C1 segment of cervical spinal cord (tissue), 14 donors: ENCODE data around the gene NLRP12.
"Not testable (repeated sequence)": the region's sequence is repeated elsewhere in the genome, so short reads cannot be mapped to it uniquely, and the experiment has no call there.

Experiments
- DNase-seq, 14 donors: peaks; one replicate each; lab custom pipeline; 2025; lab: John Stamatoyannopoulos, UW

The NLRP12 gene

DNA sequence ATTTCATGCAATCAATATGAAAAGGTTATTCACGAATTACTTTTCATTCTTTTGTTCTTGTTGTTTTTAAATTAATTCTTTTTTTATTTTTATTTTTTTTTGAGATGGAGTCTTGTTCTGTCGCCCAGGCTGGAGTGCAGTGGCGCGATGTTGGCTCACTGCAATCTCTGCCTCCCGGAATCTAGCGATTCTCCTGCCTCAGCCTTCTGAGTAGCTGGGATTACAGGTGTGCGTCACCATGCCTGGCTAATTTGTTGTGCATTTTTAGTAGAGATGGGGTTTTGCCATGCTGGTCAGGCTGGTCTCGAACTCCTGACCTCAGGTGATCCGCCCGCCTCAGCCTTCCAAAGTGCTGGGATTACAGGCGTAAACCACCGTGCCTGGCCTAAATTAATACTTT is 16.1 kb upstream of the NLRP12 start:
- not testable (repeated sequence) for DNase-seq

DNA sequence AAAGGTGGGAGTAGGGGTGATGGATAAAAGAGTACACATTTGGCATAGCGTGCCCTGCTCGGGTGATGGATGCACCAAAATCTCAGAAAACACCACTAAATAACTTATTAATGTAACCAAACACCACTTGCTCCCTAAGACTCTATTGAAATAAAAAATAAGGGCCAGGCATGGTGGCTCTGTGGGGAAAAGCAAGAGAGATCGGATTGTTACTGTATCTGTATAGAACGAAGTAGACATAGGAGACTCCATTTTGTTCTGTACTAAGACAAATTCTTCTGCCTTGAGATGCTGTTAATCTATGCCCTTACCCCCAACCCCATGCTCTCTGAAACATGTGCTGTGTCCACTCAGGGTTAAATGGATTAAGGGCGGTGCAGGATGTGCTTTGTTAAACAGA is 14.3 kb upstream of the NLRP12 start:
- DNase-seq: not testable (repeated sequence)

DNA sequence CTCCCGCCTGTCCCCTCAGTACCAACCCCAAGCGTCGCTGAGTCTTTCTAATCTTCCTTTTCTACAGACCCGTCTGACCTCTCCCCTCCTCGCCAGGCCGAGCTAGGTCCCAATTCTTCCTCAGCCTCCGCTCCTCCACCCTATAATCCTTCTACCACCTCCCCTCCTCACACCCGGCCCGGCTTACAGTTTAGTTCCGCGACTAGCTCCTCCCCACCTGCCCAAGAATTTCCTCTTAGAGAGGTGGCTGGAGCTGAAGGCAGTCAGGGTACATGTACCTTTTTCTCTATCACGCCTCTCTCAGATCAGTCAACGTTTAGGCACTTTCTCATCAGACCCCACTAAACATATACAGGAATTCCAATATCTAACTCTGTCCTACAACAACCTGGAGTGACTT is 8.7 kb upstream of the NLRP12 start:
- not testable (repeated sequence) for DNase-seq

DNA sequence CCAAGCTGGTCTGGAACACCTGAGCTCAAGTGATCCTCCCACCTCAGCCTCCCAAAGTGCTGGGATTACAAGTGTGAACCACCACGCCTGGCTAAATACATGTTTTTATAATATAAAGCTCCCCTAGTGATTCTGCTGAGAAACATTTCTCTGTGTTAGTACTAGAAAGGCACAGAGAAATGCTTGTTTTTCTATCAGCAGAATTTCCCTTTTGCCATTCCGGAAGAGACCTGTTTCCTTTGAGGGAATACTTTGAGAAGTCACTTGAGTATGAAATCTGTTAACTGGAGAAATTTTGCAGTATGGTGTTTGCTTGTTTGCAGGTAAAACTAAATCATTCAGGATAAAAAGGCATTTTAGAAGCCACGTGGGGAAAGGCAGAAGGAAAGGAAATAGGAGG is 4.4 kb upstream of the NLRP12 start:
- DNase-seq: no peak

DNA sequence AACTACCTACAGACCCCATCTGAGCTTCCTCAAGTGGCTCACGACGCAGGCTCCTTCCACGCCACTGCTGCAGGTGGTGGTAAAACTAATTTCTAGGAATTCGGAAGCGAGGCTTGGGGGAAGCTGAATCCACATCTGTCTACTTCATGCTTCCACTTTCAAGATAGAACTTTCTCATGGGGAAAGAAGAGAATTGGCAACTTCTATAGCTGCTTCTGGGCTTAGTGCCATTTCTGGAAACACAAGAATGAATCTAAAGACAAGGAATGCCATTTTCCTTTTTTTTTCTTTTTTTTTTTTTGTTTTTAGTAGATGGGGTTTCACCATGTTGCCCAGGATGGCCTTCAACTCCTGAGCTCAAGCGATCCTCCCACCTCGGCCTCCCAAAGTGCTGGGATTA is 2.8 kb upstream of the NLRP12 start:
- DNase-seq: no peak

DNA sequence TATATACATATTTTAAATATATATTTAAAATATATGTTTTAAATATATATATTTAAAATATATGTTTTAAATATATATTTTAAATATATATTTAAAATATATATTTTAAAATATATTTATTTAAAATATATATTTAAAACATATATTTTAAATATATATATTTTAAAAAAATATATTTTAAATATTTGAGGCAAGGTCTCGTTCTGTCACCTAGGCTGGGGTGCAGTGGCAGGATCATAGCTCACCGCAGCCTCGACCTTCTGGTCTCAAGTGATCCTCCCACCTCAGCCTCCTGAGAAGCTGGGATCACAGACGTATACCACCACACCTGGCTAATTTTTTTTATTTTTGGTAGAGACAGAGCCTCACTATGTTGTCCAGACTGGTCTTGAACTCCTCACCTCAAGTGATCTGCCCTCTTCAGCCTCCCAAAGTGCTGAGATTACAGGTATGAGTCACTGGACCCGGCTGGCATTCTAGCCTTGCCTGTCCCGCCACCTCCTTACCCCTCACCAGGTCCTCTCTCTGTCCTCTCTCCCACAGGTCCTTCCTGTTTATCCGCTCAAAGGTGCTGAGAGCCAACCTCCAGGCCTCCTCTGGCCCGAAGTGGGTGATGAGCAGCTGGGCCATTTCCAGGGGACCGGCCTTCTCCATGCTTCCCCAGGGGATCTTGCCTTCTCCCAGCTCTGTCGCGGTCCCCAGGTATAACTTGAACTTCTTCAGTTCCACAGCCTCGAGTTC is 564 bp downstream of the NLRP12 start:
- DNase-seq: no peak

DNA sequence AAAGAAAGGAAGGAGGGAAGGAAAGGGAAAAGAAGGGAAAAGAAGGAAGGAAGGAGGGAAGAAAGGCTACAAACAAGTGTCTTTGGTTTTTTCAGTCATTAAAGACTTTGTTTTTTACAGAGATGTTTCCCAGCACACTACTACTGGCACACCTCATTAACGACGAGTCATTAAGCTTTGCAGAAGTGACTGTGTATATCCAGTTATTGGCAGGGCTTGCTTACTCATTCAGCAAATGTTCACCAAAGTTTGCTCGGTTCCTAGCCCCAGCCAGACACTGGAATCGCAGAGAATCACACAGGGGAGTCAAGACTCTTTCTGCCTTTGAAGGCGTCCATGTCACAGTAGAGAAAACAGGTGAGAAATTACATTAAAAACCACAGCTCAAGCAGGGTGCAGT is 4.3 kb downstream of the NLRP12 start:
- no peak for DNase-seq

DNA sequence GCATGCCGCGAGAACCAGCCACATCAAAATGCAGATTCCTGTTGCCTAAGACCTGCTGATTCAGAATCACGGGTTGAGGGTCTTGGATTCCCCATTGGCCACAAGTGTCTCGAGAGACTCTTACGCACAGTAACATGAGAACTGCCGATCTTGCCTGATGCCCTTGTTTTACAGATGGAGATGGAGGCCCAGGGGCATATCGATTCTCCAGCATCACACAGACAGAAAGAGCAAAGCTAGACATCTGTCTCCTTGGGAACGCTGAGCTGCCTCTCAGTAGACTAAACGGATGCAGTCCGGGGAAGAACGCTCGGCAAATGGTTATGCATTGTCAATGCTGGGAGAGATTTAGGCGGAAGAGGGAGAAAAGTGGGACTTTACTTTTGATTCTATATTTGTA is 5.4 kb downstream of the NLRP12 start:
- no peak for DNase-seq

DNA sequence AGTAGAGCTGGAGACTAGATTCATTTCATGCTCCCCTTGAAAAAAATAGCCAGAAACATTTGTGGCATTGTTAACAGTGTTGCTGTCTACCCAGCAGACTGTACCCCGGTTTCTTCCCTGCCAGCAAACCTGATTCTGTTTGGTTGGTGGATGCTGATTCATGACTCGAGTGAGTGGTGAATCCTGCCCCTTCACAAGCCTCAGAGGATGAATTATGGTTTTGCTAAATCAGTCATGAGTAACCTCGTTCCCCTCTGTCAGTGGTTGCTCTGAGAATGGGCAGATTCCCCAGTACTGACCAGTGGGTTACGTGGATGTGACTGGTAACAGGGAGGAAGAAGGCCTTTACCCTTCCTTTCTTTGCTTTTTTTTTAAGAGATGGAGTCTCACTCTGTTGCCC is 10.1 kb downstream of the NLRP12 start:
- DNase-seq: no peak

DNA sequence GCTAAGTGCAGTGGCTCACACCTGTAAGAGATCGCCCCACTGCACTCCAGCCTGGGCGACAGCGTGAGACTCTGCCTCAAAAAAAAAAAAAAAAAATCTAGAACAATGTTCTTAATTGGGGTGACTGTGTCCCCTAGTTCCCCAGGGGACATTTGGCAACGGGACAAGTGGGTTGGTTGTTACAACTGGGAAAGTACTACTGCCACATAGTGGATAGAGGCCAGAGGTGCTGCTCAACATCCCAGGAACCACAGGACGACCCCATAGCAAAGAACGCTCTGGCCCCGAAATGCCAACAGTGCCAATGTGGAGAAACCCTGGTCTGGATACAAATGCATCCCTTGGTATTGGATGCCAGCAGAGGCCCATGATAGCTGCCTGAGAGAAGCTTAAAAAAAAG is 11.8 kb downstream of the NLRP12 start:
- no peak for DNase-seq

DNA sequence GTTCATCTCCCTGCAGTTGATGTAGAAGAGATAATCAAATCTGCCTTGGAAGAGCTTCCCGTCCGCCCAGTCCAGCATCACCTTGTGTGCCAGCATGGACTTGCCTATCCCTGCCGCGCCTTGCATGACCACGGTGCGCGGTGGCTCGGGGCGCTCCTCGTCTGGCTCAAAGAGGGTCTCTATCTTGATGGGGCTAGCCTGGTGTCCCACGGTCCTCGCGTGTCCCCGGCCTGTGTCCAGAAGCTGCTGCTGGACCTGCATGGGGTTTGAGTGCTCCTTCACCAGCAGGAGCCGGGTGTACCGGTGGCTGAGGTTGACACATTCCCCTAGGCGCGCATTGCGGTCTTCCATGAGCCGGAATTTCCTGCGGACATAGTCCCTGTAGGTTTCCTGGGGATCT is 13.2 kb downstream of the NLRP12 start:
- DNase-seq: no peak

DNA sequence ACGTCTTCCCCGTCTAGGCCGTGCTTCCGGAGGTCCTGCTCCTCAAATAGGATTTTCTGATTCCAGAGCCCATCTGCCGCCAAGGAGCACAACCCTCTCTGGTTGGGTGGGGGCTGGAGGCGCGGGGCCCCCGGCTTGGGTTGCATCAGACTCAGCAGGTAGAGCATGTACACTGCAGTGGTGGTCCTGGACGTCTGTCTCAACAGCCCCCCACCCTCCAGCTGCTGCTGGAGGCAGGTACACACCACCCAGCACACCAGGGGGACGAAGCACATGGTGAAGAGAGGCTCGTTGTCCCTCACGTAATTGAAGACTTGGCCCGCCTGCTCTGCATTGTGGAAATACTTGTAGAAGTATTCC is 13.9 kb downstream of the NLRP12 start:
- DNase-seq: no peak

DNA sequence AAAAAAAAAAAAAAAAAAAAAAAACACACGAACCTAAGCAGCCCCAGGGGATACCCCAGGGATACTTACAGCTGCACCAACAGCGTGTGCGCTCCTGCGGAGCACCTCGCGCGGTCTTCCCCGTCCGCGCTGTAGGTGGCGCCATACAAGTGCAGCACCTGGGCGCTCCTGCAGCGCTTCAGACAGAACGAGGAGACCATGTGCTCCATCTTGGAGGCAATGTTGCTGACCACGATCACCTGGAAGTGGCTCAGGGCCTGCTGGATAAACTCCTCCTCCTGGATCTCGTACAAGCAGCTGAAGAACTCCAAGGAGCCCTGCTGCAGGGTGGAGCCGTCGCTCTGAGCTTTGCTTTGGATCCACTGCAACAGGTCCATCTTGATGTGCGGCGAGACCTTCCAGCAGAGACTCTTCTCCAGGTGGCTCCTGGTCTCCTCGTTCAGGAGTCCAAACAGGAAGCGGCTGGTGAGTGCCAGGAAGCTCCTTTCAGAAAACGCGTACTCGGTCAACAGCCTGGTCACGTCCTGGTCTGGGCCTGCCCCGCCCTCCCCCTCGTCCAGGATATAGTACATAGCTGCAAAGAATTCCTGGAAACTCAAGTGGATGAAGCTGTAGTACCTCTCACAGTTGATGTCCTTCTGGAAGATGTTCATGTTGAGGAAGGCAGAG is 14.5 kb downstream of the NLRP12 start:
- no peak for DNase-seq

DNA sequence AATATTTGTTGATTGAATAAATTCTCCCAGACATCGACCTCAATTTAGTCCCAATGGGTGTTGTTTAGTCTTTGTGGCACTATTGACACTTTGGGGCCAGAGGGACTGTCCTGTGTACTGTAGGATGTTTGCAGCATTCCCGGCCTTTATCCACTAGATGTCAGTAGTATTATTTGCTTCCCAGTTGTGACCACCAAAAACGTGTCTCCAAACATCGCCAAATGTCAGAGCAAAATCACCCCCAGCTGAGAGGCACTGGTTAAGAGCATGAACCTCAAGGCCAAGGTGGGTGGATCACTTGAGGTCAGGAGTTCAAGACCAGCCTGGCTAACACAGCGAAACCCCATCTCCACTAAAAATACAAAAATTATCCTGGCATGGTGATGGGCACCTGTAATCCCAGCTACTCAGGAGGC is 15.4 kb downstream of the NLRP12 start:
- peak in 1 of 14 donors; percentile 3 for DNase-seq

DNA sequence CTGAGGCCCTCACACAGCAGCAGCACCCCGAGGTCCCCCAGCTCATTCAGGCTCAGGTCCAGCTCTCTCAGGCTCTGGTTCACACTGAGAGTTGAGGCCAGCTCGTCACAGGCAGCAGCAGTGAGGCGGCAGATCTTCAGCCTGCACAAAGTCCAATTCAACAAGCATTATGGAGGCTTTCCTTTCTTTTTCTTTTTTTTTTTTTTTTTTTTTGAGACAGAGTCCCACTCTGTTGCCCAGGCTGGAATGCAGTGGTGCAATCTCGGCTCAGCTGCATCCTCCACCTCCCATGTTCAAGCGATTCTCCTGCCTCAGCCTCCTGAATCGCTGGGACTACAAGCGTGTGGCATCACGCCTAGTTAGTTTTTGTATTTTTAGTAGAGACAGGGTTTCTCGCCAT is 22.9 kb downstream of the NLRP12 start:
- no peak for DNase-seq

DNA sequence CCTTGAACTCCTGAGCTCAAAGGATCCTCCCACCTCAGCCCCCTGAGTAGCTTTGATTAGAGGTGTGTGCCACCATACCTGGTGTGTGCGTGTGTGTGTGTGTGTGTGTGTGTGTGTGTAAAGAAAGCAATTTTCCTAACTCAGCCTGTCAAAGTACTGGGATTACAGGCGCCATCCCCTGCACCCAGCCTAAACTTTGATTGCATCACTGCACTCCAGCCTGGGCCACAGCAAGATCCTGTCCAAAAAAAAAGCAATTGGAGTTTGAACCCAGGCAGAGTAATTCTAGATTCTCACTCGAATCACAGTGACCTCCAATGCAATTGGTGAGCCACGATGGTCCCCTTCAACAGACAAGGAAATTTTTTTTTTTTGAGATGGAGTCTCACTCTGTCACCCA is 29.1 kb downstream of the NLRP12 start:
- no peak for DNase-seq

DNA sequence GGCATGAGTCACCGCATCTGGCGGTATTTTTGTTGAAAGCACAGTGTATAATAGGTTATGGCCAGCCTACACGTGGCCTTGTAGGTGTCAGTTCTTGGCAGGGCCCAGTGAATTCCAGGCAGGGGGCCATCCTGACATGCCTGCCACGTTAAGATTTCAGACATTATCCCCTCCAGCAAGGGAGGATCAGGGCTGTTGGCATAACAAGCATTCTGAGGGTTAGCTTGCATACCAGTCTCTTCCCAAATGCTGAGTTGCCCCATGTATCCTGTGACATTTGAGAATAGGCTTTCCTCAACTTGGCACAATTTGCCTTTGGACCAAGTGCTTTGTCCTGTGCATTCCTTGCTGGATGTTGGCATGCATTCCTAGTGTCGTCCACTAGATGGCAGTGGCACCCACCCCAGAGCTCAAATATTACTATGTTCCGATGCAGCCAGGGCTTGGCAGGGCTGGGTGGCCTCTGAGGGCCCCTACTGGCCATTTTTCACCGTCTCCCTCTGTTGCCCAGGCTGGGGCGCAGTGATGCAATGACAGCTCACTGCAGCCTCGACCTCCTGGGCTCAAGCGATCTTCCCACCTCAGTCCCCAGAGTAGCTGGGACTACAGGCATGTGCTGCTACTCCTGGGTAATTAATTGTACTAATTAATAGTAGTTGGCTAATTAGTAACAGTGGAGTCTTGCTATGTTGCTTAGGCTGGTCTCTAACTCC is 31.2 kb downstream of the NLRP12 start:
- DNase-seq: peak in 13 of 14 donors; percentile 6 to 79 (median 67)

DNA sequence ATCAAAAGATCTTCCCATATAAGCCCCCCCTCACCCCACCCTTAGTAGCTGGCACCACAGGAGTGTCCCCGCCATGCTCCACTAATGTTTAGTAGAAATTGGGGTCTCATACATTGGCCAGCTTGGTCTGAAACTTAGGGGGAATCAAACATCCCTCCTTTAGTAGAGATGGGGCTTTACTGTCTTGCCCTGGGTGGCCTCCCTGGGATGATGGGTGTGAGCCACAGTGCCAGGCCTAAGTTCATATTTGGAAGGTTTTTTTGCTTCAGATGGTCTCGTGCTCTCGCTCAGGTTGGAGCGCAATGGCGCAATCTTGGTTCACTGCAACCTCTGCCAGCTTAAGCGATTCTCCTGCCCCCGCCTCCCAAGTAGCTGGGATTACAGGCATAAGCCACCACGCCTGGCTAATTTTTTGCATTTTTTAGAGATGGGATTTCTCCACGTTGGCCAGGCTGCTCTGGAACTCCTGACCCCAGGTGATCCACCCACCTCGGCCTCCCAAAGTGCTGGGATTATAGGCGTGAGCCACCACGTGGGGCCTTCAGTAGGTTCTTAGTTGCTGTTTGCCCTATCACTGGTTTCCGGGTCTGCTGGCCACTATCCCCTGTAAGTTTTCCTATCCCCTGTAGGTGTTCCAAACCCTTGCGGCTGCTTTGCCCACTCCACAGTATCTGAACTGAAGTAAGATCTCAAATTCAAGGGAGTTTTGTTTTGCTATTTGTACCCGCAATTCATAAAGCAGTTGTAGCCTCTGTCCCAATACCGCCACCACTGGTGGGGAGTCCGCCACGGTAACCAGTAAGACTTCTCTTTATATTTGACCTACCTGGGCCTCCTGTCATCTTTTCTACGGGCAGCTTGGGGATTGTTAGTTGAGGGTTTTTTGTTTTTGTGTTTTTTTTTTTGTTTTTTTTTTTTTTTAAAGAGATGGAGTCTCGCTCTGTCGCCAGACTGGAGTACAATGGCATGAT is 34.1 kb downstream of the NLRP12 start:
- DNase-seq: no peak

DNA sequence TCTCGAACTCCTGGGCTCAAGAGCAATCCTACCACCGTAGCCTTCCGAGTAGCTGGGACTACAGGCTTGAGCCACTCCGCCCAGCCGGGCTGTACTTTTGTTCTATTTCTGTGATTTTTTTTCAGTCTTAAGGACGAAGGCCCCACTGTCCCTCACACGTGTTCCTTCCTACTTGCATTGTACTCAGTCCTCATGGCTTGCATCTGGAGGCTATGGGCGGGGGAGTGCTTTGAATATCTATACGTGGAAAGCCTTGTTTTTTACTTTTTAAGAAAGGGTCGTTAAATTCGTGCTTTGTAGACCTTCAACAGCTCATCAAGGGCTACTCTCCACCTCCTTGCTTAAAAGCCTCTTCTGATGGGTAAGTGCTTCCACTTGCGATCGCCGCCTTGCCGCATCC is 36.8 kb downstream of the NLRP12 start:
- no peak for DNase-seq

DNA sequence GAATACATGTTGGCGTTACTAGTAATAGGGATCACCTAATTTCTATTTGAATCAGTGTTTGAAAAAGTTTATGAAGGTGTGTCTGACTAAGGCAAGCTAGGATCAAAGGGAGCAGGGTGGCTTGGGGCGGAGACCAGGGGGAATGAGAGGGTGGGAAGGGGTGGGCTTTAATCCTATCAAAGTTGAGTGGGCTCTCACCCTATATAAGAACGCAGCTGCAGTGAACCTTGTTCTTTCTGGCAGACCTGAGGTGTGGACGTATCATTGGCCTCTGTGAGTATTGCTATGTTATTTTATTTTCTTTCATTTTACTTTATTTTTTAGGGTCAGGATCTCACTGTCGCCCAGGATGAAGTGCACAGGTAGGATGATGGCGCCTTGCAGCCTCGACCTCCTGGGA is 37.4 kb downstream of the NLRP12 start:
- DNase-seq: no peak

DNA sequence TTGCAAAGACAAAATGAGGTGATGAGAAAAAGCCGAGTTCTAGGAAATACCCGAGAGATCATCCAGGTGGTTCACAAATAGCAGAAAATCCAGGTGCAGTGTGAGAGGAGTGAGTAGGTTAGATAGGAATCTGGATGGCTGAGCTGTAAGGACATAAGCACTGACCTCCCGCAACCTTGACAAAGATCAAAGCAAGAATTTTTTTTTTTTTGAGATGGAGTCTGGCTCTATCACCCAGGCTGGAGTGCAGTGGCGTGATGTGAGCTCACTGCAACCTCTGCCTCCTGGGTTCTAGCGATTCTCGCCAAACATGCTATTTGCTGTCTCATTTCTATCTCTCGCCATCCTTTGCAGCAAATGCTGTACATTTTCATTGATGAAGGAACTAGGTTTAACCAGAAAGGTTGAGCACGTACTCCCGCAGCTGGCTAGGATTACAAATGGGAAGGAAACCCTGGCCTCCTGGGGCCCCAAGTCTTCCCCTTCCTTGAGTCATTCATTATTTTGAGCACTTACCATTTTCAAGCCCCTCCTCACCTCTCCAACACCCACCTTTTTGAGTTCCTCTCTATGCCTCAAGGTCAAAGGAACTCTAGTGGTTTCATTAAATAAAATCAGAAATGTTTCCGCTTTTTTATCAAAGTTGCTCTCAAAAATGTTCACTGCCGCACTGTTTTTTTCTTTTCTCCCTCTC is 38.8 kb downstream of the NLRP12 start:
- DNase-seq: no peak
